SK-N-SH (cell line): ENCODE results near the gene CUX1. TPM values are rescaled to one million over a fixed set of nuclear protein-coding genes. Genes with fewer than 3 reads are reported as not detected.

Experiments
- CTCF ChIA-PET: fragments of 300-600, 350-600 bp; formaldehyde crosslinking; extraction: SDS; loops from one replicate; lab custom pipeline; 2021; lab: Yijun Ruan, JAX
- POLR2A ChIA-PET: fragments of 350-600 bp; sonication (Branson Sonifier 250); formaldehyde crosslinking; extraction: SDS; loops from one replicate; lab custom pipeline; 2020; ENCODE audit warnings: antibody characterized with exemption, inconsistent platforms; lab: Yijun Ruan, JAX
- DNase-seq: peaks from one replicate; pipeline ENCODE4 v3.0.0; 2012
- H2AFZ ChIP-seq: fragments of 200-600 bp; sonication (generic); 2 replicates; pipeline ENCODE4 v1.8.1; 2016; ENCODE audit warnings: antibody characterized with exemption, mild to moderate bottlenecking, low read depth
- H3F3A ChIP-seq: fragments of 200-600 bp; sonication (generic); replicated peaks from 2 replicates; pipeline ENCODE3; 2016; ENCODE audit warnings: antibody characterized with exemption, mild to moderate bottlenecking; ENCODE audit not compliant: insufficient read depth
- H3K27ac ChIP-seq, 2 experiments: fragments of 200-500 bp in 1 of 2; fragments of 200-600 bp in 1 of 2; sonication (Bioruptor generic) in 1 of 2; sonication (generic), shearing (Covaris generic) in 1 of 2; 2 replicates each; pipeline versions ENCODE4 v1.5.1 to v1.6.1; 2014 to 2016; ENCODE audit warnings: low read depth in 2 of 2, inconsistent platforms in 1 of 2, low read length in 1 of 2, mild to moderate bottlenecking in 1 of 2, mixed read lengths in 1 of 2
- H3K27me3 ChIP-seq: fragments of 200-600 bp; sonication (generic), shearing (Covaris generic); 2 replicates; pipeline ENCODE4 v1.6.1; 2016; ENCODE audit warnings: mixed run types; ENCODE audit not compliant: insufficient read depth
- H3K36me3 ChIP-seq, 2 experiments: fragments of 200-500 bp in 1 of 2; fragments of 200-600 bp in 1 of 2; sonication (Bioruptor generic) in 1 of 2; sonication (generic) in 1 of 2; replicated peaks in 1 of 2; 2 replicates each; pipeline versions ENCODE3 to v1.5.1; 2014 to 2016; ENCODE audit warnings: low read length in 1 of 2, mild to moderate bottlenecking in 1 of 2; ENCODE audit not compliant: insufficient read depth in 2 of 2, control insufficient read depth in 1 of 2
- H3K4me1 ChIP-seq, 2 experiments: fragments of 200-500 bp in 1 of 2; fragments of 200-600 bp in 1 of 2; sonication (Bioruptor generic) in 1 of 2; sonication (generic), shearing (Covaris generic) in 1 of 2; 2 replicates each; pipeline versions ENCODE4 v1.5.1 to v1.6.1; 2014 to 2016; ENCODE audit warnings: low read depth in 1 of 2, low read length in 1 of 2, mixed run types in 1 of 2; ENCODE audit not compliant: insufficient read depth in 2 of 2, control insufficient read depth in 1 of 2
- H3K4me2 ChIP-seq: fragments of 200-600 bp; sonication (generic), shearing (Covaris generic); 2 replicates; pipeline ENCODE4 v1.6.1; 2017; ENCODE audit warnings: mixed run types
- H3K4me3 ChIP-seq, 2 experiments: fragments of 200-500 bp in 1 of 2; fragments of 200-600 bp in 1 of 2; sonication (Bioruptor generic) in 1 of 2; sonication (generic), shearing (Covaris generic) in 1 of 2; 2 replicates each; pipeline versions ENCODE4 v1.5.1 to v1.8.1; 2014 to 2016; ENCODE audit warnings: low read depth in 2 of 2, inconsistent platforms in 1 of 2, low read length in 1 of 2, mild to moderate bottlenecking in 1 of 2, mixed read lengths in 1 of 2, moderate library complexity in 1 of 2
- H3K79me2 ChIP-seq: fragments of 200-600 bp; sonication (generic); 2 replicates; pipeline ENCODE4 v1.8.1; 2017; ENCODE audit warnings: mild to moderate bottlenecking; ENCODE audit not compliant: insufficient read depth
- H3K9ac ChIP-seq: fragments of 200-600 bp; sonication (generic); 2 replicates; pipeline ENCODE4 v1.6.1; 2017; ENCODE audit warnings: mixed run types
- H3K9me2 ChIP-seq: fragments of 200-600 bp; sonication (generic); 2 replicates; pipeline ENCODE4 v1.6.1; 2017; ENCODE audit warnings: mixed run types
- H3K9me3 ChIP-seq: fragments of 200-600 bp; sonication (generic); 2 replicates; pipeline ENCODE4 v1.6.1; 2017; ENCODE audit warnings: mixed run types, mild to moderate bottlenecking, moderate library complexity
- H4K20me1 ChIP-seq: fragments of 200-600 bp; sonication (generic); 2 replicates; pipeline ENCODE4 v1.6.1; 2017; ENCODE audit warnings: mild to moderate bottlenecking, mixed run types; ENCODE audit not compliant: insufficient read depth
- FOXJ3 ChIP-seq: sonication (generic); formaldehyde crosslinking; IDR thresholded peaks from 2 replicates; pipeline ENCODE4 v1.5.1; 2020; ENCODE audit warnings: mild to moderate bottlenecking, missing genetic modification reagents
- GABPA ChIP-seq: IDR thresholded peaks from 2 replicates; pipeline ENCODE4 v1.4.0; 2012; ENCODE audit warnings: low read depth, mild to moderate bottlenecking
- GATA2 ChIP-seq: sonication (generic); formaldehyde crosslinking; IDR thresholded peaks from 2 replicates; pipeline ENCODE4 v1.5.0; 2020; ENCODE audit warnings: mild to moderate bottlenecking, missing genetic modification reagents
- MAX ChIP-seq: IDR thresholded peaks from 2 replicates; pipeline ENCODE4 v1.4.0; 2012; ENCODE audit warnings: low read depth
- MXI1 ChIP-seq: IDR thresholded peaks from 2 replicates; pipeline ENCODE4 v1.6.1; 2012; ENCODE audit warnings: mild to moderate bottlenecking, low read depth, low read length, improper control_type of control experiment
- NFIC ChIP-seq: IDR thresholded peaks from 2 replicates; pipeline ENCODE4 v1.4.0; 2012; ENCODE audit warnings: borderline replicate concordance
- NRF1 ChIP-seq: IDR thresholded peaks from 2 replicates; pipeline ENCODE4 v1.6.1; 2012; ENCODE audit warnings: low read depth, mild to moderate bottlenecking, low read length
- RAD21 ChIP-seq: IDR thresholded peaks from 2 replicates; pipeline ENCODE4 v1.6.1; 2012; ENCODE audit warnings: mild to moderate bottlenecking, low read length
- RCOR1 ChIP-seq: fragments of 150-350 bp; IDR thresholded peaks from 2 replicates; pipeline ENCODE4 v1.6.1; 2017; ENCODE audit warnings: antibody characterized with exemption, low read length
- REST ChIP-seq: IDR thresholded peaks from 2 replicates; pipeline ENCODE4 v1.6.1; 2012; ENCODE audit warnings: mild to moderate bottlenecking, low read depth, low read length, moderate library complexity
- RXRA ChIP-seq: IDR thresholded peaks from 2 replicates; pipeline ENCODE4 v1.4.0; 2012; ENCODE audit warnings: low read depth, mild to moderate bottlenecking, borderline replicate concordance
- SIN3A ChIP-seq: IDR thresholded peaks from 2 replicates; pipeline ENCODE4 v1.6.1; 2012; ENCODE audit warnings: low read depth, mild to moderate bottlenecking, low read length, moderate library complexity, borderline replicate concordance
- TAF1 ChIP-seq: IDR thresholded peaks from 2 replicates; pipeline ENCODE4 v1.6.1; 2012; ENCODE audit warnings: low read depth, mild to moderate bottlenecking, low read length, moderate library complexity, borderline replicate concordance
- TCF12 ChIP-seq: IDR thresholded peaks from 2 replicates; pipeline ENCODE4 v1.4.0; 2012
- USF2 ChIP-seq: fragments of 150-350 bp; IDR thresholded peaks from 2 replicates; pipeline ENCODE4 v1.6.1; 2017; ENCODE audit warnings: antibody characterized with exemption, low read length, low read depth, borderline replicate concordance
- WGBS: methylation state at CpG from one replicate; pipeline ENCODE4 v1.1.6; 2017; ENCODE audit warnings: low lambda C conversion rate; 5-methylcytosine and 5-hydroxymethylcytosine counted together
- polyA plus RNA-seq, 3 experiments: library from polyadenylated mRNA; depleted of rRNA; stranded (reverse); fragments of >200 nt; gene quantifications; 2 replicates each; pipeline ENCODE4 v1.2.3, GENCODE V29; 2012

CUX1 gene
- polyA plus RNA-seq, 1 of the 3 experiments (the other 2 are of a cell fraction), result 68.6 TPM

- ChIA-PET POLR2A (no interaction called here), CTCF (interaction anchor here (0.9 kb wide), 1 partner anchor 20 kb away, joined by 3 read pairs; no protein-coding TSS in a partner anchor)
- H2AFZ ChIP-seq, result no peak overlapping the region
- DNase-seq, result no peak
- no peak overlapping the region for H3K4me2 ChIP-seq
- H3F3A ChIP-seq, result no peaks in the 10 kb centered on the region
- peaks cover 33 to 57% of the 10 kb centered on the region in 2 experiments for H3K36me3 ChIP-seq
- no peak for TF ChIP-seq RCOR1
- no peak for TF ChIP-seq REST
- TF ChIP-seq GABPA, result no peak
- no peak for TF ChIP-seq TCF12
- TF ChIP-seq SIN3A, result no peak
- no peak for TF ChIP-seq NFIC
- TF ChIP-seq MAX, result no peak
- no peak for TF ChIP-seq TAF1
- no peak for TF ChIP-seq NRF1
- no peak for TF ChIP-seq RAD21
- TF ChIP-seq MXI1, result no peak
- TF ChIP-seq USF2, result no peak
- no peaks in the 10 kb centered on the region for H3K9me3 ChIP-seq
- H3K27ac ChIP-seq, result no peak overlapping the region
- no peak overlapping the region for H3K4me3 ChIP-seq
- H3K27me3 ChIP-seq, result no peaks in the 10 kb centered on the region
- no peaks in the 10 kb centered on the region for H3K79me2 ChIP-seq
- H3K4me1 ChIP-seq, result peaks cover 0 to 5% of the 10 kb centered on the region in 2 experiments; a peak in 1 of 4 replicates
- no peaks in the 10 kb centered on the region for H4K20me1 ChIP-seq
- 96% methylated on average over 12 of the region's 12 CpGs for WGBS
- H3K9ac ChIP-seq, result no peak overlapping the region
- no peaks in the 10 kb centered on the region for H3K9me2 ChIP-seq
Observed at GRCh38 chr7:102203218-102203617, 385.8 kb downstream of the CUX1 start.

GRCh38 chr7:102204212-102204611 is 386.8 kb downstream of the CUX1 start:
- no peak for DNase-seq
- H3K4me2 ChIP-seq, result no peak overlapping the region
- no peak overlapping the region for H3K4me3 ChIP-seq
- H3K9ac ChIP-seq, result no peak overlapping the region
- no peaks in the 10 kb centered on the region for H3K9me2 ChIP-seq
- peaks cover 0 to 5% of the 10 kb centered on the region in 2 experiments; a peak in 1 of 4 replicates for H3K4me1 ChIP-seq
- no peaks in the 10 kb centered on the region for H3K79me2 ChIP-seq
- H4K20me1 ChIP-seq, result no peaks in the 10 kb centered on the region
- H3F3A ChIP-seq, result no peaks in the 10 kb centered on the region
- no peaks in the 10 kb centered on the region for H3K27me3 ChIP-seq
- H3K36me3 ChIP-seq, result peaks cover 33 to 51% of the 10 kb centered on the region in 2 experiments
- H2AFZ ChIP-seq, result no peak overlapping the region
- TF ChIP-seq GATA2, result no peak
- TF ChIP-seq GABPA, result no peak
- no peak for TF ChIP-seq FOXJ3 (CRISPR knock-in tag)
- no peak for TF ChIP-seq RXRA
- no peak for TF ChIP-seq REST
- no peak for TF ChIP-seq NFIC
- TF ChIP-seq RAD21, result no peak
- POLR2A ChIA-PET, result no interaction called here
- H3K27ac ChIP-seq, result no peak overlapping the region
- over 99% methylated on average over 16 of the region's 16 CpGs for WGBS
- CTCF ChIA-PET, result interaction anchor here (0.7 to 1.5 kb wide), 3 partner anchors 9 to 22 kb away, joined by 3 read pairs; no protein-coding TSS in a partner anchor
- no peaks in the 10 kb centered on the region for H3K9me3 ChIP-seq
